ENCODE measurements around the gene DSCAM. TPM values are rescaled to one million over a fixed set of nuclear protein-coding genes. Genes with fewer than 3 reads are reported as not detected.

Gene DSCAM
- total RNA-seq, 1 experiment from 2014 or later: 0.33 TPM

DNA sequence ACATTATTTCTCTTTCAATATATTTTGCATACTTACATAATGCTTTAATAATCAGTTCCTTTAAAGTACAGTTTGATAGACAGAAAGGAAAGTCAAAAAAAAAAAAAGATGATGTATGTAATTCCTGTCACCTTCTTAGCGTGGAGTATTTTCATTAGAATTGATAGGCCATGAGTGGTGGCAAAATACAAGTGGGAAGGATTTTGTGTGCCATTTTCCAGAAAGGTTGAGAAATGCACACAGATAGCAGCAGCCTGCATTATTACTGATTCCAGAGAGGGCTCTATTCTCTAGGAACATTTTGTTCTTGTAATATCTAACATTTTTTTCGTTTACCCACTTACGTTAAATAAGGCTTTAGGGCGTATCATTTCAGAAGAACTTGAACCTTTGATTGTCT is 475.6 kb downstream of the DSCAM start:
- CTCF ChIA-PET: interaction anchor here (0.8 kb wide), 1 partner anchor 15 kb away, joined by 3 read pairs; no protein-coding TSS in a partner anchor
- no peak overlapping the region for H3K27ac Mint-ChIP-seq (ENCODE audit: low read depth, unreplicated experiment)
- intact Hi-C loops (cut with micrococcal nuclease): no loop called here
- TF ChIP-seq, protein P1, sequence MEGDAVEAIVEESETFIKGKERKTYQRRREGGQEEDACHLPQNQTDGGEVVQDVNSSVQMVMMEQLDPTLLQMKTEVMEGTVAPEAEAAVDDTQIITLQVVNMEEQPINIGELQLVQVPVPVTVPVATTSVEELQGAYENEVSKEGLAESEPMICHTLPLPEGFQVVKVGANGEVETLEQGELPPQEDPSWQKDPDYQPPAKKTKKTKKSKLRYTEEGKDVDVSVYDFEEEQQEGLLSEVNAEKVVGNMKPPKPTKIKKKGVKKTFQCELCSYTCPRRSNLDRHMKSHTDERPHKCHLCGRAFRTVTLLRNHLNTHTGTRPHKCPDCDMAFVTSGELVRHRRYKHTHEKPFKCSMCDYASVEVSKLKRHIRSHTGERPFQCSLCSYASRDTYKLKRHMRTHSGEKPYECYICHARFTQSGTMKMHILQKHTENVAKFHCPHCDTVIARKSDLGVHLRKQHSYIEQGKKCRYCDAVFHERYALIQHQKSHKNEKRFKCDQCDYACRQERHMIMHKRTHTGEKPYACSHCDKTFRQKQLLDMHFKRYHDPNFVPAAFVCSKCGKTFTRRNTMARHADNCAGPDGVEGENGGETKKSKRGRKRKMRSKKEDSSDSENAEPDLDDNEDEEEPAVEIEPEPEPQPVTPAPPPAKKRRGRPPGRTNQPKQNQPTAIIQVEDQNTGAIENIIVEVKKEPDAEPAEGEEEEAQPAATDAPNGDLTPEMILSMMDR (IDR thresholded peaks at IDR 0.05; ENCODE audit: unreplicated experiment): no peak
- no TSS peak for BruUV-seq (replicated peaks)
- no peaks in the 10 kb centered on the region for H3K27me3 Mint-ChIP-seq (ENCODE audit: insufficient read depth, unreplicated experiment)
- peaks cover 7% of the 10 kb centered on the region for H3K9me3 Mint-ChIP-seq (ENCODE audit: unreplicated experiment)
- POLR2A ChIA-PET: no interaction called here
- H3K4me1 Mint-ChIP-seq (ENCODE audit: insufficient read depth, unreplicated experiment): no peaks in the 10 kb centered on the region
- H3K4me3 Mint-ChIP-seq (ENCODE audit: unreplicated experiment): no peak overlapping the region
- peaks cover 6% of the 10 kb centered on the region for H3K36me3 Mint-ChIP-seq (ENCODE audit: insufficient read depth, unreplicated experiment)
- DNase-seq (ENCODE audit: unreplicated experiment): no peak

DNA sequence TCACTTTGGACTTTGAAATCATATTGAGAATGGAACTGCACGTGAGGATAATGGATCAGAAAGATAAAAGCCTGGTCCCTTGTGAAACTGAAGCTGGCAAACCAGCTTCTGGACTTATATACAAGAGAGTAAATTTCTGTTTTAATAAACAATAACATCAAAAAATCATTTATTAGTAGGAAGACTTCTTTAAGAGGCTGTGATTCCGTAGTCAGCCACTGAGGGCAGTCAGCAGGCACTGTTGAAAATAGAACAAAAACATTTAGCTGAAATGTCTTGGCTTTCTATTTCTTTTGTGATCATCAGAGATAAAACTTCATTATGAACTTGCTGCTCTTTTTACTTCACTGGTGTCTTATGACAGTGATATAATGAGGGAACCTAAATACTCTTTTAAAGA is 490.3 kb downstream of the DSCAM start:
- POLR2A ChIA-PET: no interaction called here
- no peak overlapping the region for H3K4me3 Mint-ChIP-seq (ENCODE audit: unreplicated experiment)
- peaks cover 18% of the 10 kb centered on the region for H3K9me3 Mint-ChIP-seq (ENCODE audit: unreplicated experiment)
- CTCF ChIA-PET: interaction anchor here (0.5 kb wide), 1 partner anchor 45 kb away, joined by 4 read pairs; no protein-coding TSS in a partner anchor
- H3K27ac Mint-ChIP-seq (ENCODE audit: low read depth, unreplicated experiment): no peak overlapping the region
- no peak for DNase-seq (ENCODE audit: unreplicated experiment)
- no peaks in the 10 kb centered on the region for H3K27me3 Mint-ChIP-seq (ENCODE audit: insufficient read depth, unreplicated experiment)
- no peaks in the 10 kb centered on the region for H3K4me1 Mint-ChIP-seq (ENCODE audit: insufficient read depth, unreplicated experiment)
- intact Hi-C loops (cut with micrococcal nuclease): no loop called here
- no peaks in the 10 kb centered on the region for H3K36me3 Mint-ChIP-seq (ENCODE audit: insufficient read depth, unreplicated experiment)
- no TSS peak for BruUV-seq (replicated peaks)
- TF ChIP-seq, protein P1 (IDR thresholded peaks at IDR 0.05; ENCODE audit: unreplicated experiment): no peak

DNA sequence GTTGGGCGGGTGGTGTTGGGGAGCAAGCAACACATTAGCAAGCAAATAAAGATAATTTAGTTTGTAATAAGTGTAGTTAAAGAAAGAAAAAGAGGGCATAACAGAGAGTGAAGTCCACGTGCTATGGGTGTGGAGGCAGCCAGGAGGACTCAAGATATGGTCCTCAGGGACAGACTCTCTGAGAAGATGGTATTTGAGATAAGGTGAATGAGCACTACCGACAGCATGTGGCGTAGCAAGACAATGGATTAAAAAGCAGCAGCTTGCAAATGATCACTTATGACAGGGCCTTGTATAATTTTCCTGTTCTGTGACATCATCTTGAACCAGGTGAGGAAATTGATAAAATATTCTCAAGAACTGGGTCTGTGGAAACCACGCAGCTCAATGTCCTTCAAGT is 491.9 kb downstream of the DSCAM start:
- ChIA-PET CTCF (no interaction called here), POLR2A (no interaction called here)
- TF ChIP-seq, protein P1 (IDR thresholded peaks at IDR 0.05; ENCODE audit: unreplicated experiment): no peak
- Mint-ChIP-seq H3K27me3 (ENCODE audit: insufficient read depth, unreplicated experiment) (no peaks in the 10 kb centered on the region), H3K4me3 (ENCODE audit: unreplicated experiment) (no peak overlapping the region), H3K9me3 (ENCODE audit: unreplicated experiment) (peaks cover 24% of the 10 kb centered on the region), H3K4me1 (ENCODE audit: insufficient read depth, unreplicated experiment) (no peaks in the 10 kb centered on the region), H3K36me3 (ENCODE audit: insufficient read depth, unreplicated experiment) (no peaks in the 10 kb centered on the region), H3K27ac (ENCODE audit: low read depth, unreplicated experiment) (no peak overlapping the region)
- BruUV-seq (replicated peaks): no TSS peak
- no peak for DNase-seq (ENCODE audit: unreplicated experiment)
- intact Hi-C loops (cut with micrococcal nuclease): no loop called here

DNA sequence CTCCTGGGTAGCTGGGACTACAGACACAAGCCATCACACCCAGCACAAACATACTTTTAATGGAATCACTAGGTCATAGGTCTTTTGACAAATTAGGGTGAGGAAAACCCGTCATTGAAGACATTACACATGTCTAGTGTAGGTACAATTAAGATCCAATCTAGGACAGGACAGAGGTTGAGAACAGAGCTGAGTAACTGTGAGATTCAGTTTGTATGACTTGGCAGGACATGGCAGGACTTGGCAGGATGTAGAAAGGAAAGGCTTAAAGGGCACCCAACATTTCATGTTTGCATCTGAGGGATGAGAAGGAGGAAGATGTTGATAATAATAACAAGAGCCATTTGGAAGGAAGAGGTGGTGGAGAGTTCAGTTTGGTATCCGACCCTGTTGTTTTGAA is 496.0 kb downstream of the DSCAM start:
- Mint-ChIP-seq H3K27me3 (ENCODE audit: insufficient read depth, unreplicated experiment) (no peaks in the 10 kb centered on the region), H3K27ac (ENCODE audit: low read depth, unreplicated experiment) (no peak overlapping the region), H3K4me3 (ENCODE audit: unreplicated experiment) (no peak overlapping the region), H3K9me3 (ENCODE audit: unreplicated experiment) (peaks cover 15% of the 10 kb centered on the region), H3K4me1 (ENCODE audit: insufficient read depth, unreplicated experiment) (no peaks in the 10 kb centered on the region), H3K36me3 (ENCODE audit: insufficient read depth, unreplicated experiment) (no peaks in the 10 kb centered on the region)
- no peak for DNase-seq (ENCODE audit: unreplicated experiment)
- no TSS peak for BruUV-seq (replicated peaks)
- CTCF ChIA-PET: no interaction called here
- TF ChIP-seq, protein P1 (IDR thresholded peaks at IDR 0.05; ENCODE audit: unreplicated experiment): no peak
- intact Hi-C loops (cut with micrococcal nuclease): no loop called here
- POLR2A ChIA-PET: no interaction called here

All from MCF 10A (cell line).